HepG2 (cell line): Measurements from ENCODE around the gene CCDC88C. TPM values are rescaled to one million over a fixed set of nuclear protein-coding genes. Genes with fewer than 3 reads are reported as not detected.

Experiments
- ATAC-seq: fragments of 200-7000 bp; cut with Tn5 transposase; 3 replicates; pipeline ENCODE4 v1.9.1; 2020; ENCODE audit warnings: mild to moderate bottlenecking, moderate library complexity
- BruUV-seq: library from RNA; stranded (reverse); fragments of 400-500 nt; replicated peaks from 2 replicates; lab custom pipeline; 2021; lab: Mats Ljungman, UMichigan
- CTCF ChIA-PET: fragments of 300-600 bp; formaldehyde crosslinking; extraction: SDS; loops from one replicate; lab custom pipeline; 2021; ENCODE audit warnings: low total read pairs, inconsistent platforms, low intra/inter-chr PET ratio; lab: Yijun Ruan, JAX
- POLR2A ChIA-PET: fragments of 350-600 bp; sonication (Branson Sonifier 250); formaldehyde crosslinking; loops from one replicate; lab custom pipeline; 2020; ENCODE audit warnings: antibody characterized with exemption, inconsistent platforms; lab: Yijun Ruan, JAX
- DNase-seq: peaks from one replicate; pipeline ENCODE4 v3.0.0-alpha.2; 2015; ENCODE audit warnings: low spot score
- FAIRE-seq: peaks from 3 replicates; lab custom pipeline; 2011; peaks lifted over from hg19 to GRCh38; lab: Jason Lieb, UNC
- H2AFZ ChIP-seq: one replicate; pipeline ENCODE4 v1.6.1; 2011; ENCODE audit warnings: low read length, inconsistent platforms
- H3K27ac ChIP-seq: fragments of 300-600 bp; 3 replicates; pipeline ENCODE4 v1.8.0; 2011; ENCODE audit warnings: mixed run types, mild to moderate bottlenecking, mixed read lengths, low read length, inconsistent platforms; ENCODE audit not compliant: insufficient read depth; ENCODE audit errors: extremely low read length
- H3K27me3 ChIP-seq, 2 experiments: fragments of 200-600 bp in 1 of 2; 2 replicates in 1 of 2; 3 replicates in 1 of 2; pipeline versions ENCODE4 v1.6.0 to v1.8.0; 2011; ENCODE audit warnings: low read length in 2 of 2, mild to moderate bottlenecking in 2 of 2, moderate library complexity in 2 of 2, inconsistent platforms in 1 of 2; ENCODE audit not compliant: insufficient read depth in 2 of 2, control insufficient read depth in 1 of 2
- H3K36me3 ChIP-seq, 2 experiments: fragments of 200-600 bp in 1 of 2; replicated peaks in 1 of 2; 2 replicates in 1 of 2; 3 replicates in 1 of 2; pipeline versions ENCODE4 v1.5.1 to v1.8.0; 2011; ENCODE audit warnings: low read length in 2 of 2, inconsistent platforms in 1 of 2; ENCODE audit not compliant: insufficient read depth in 2 of 2, control insufficient read depth in 1 of 2
- H3K4me1 ChIP-seq: 2 replicates; pipeline ENCODE4 v1.5.1; 2012; ENCODE audit warnings: low read length, inconsistent platforms; ENCODE audit not compliant: insufficient read depth
- H3K4me2 ChIP-seq: 2 replicates; pipeline ENCODE4 v1.6.0; 2011; ENCODE audit warnings: low read depth, low read length, inconsistent platforms
- H3K4me3 ChIP-seq, 3 experiments: fragments of 200-600 bp in 1 of 3; sonication (generic), shearing (Covaris generic) in 1 of 3; replicated peaks in 1 of 3; 2 replicates each; pipeline ENCODE4 v1.5.1; 2011 to 2016; ENCODE audit warnings: low read length in 3 of 3, inconsistent platforms in 2 of 3, low read depth in 2 of 3, mild to moderate bottlenecking in 2 of 3, control low read depth in 1 of 3, mixed read lengths in 1 of 3; ENCODE audit not compliant: insufficient read depth in 1 of 3
- H3K79me2 ChIP-seq: one replicate; pipeline ENCODE4 v1.6.1; 2011; ENCODE audit warnings: low read length, inconsistent platforms; ENCODE audit not compliant: insufficient read depth
- H3K9ac ChIP-seq: 2 replicates; pipeline ENCODE4 v1.6.0; 2011; ENCODE audit warnings: mild to moderate bottlenecking, low read depth, low read length, inconsistent platforms; ENCODE audit not compliant: insufficient read depth
- H3K9me3 ChIP-seq: 2 replicates; pipeline ENCODE4 v1.5.1; 2012; ENCODE audit warnings: mild to moderate bottlenecking, low read length
- H4K20me1 ChIP-seq: 2 replicates; pipeline ENCODE4 v1.6.0; 2011; ENCODE audit warnings: inconsistent platforms, mild to moderate bottlenecking, low read length, moderate library complexity; ENCODE audit not compliant: insufficient read depth
- ARID5B ChIP-seq: IDR thresholded peaks from 2 replicates; pipeline ENCODE4 v1.4.0; 2020; ENCODE audit warnings: mild to moderate bottlenecking, missing genetic modification reagents
- BCL6 ChIP-seq: IDR thresholded peaks from 2 replicates; pipeline ENCODE4 v1.6.1; 2016; ENCODE audit warnings: missing genetic modification reagents, missing compliant biosample characterization
- BCLAF1 ChIP-seq: fragments of 450-650 bp; IDR thresholded peaks from 2 replicates; pipeline ENCODE4 v1.6.1; 2017; ENCODE audit warnings: mild to moderate bottlenecking
- CREM ChIP-seq, 2 experiments: sonication (generic) in 1 of 2; formaldehyde crosslinking in 1 of 2; IDR thresholded peaks; 2 replicates each; pipeline versions ENCODE4 v1.4.0 to v1.6.1; 2016 to 2020; ENCODE audit warnings: antibody characterized with exemption in 1 of 2, mild to moderate bottlenecking in 1 of 2, missing genetic modification reagents in 1 of 2
- IKZF5 ChIP-seq: IDR thresholded peaks from 2 replicates; pipeline ENCODE4 v1.6.1; 2018; ENCODE audit warnings: missing genetic modification reagents, mild to moderate bottlenecking, missing compliant biosample characterization
- KDM1A ChIP-seq: IDR thresholded peaks from 2 replicates; pipeline ENCODE4 v1.6.1; 2016; ENCODE audit warnings: missing compliant biosample characterization
- RXRA ChIP-seq: sonication (generic); formaldehyde crosslinking; IDR thresholded peaks from 2 replicates; pipeline ENCODE4 v1.5.1; 2020; ENCODE audit warnings: missing genetic modification reagents
- RXRB ChIP-seq: IDR thresholded peaks from 2 replicates; pipeline ENCODE4 v1.6.1; 2016; ENCODE audit warnings: borderline replicate concordance, missing genetic modification reagents, missing compliant biosample characterization
- TCF7 ChIP-seq: sonication (generic); IDR thresholded peaks from 2 replicates; pipeline ENCODE4 v1.6.1; 2016; ENCODE audit warnings: antibody characterized with exemption, low read depth
- ZFP91 ChIP-seq: sonication (generic); formaldehyde crosslinking; IDR thresholded peaks from 2 replicates; pipeline ENCODE4 v1.9.0; 2022; ENCODE audit warnings: missing genetic modification reagents, mild to moderate bottlenecking, borderline replicate concordance
- ZSCAN25 ChIP-seq: sonication (generic); formaldehyde crosslinking; IDR thresholded peaks from 2 replicates; pipeline ENCODE4 v1.8.0; 2022; ENCODE audit warnings: mild to moderate bottlenecking, missing genetic modification reagents
- WGBS: methylation state at CpG from one replicate; pipeline ENCODE4 v1.1.6; 2017; ENCODE audit warnings: low lambda C conversion rate; 5-methylcytosine and 5-hydroxymethylcytosine counted together
- in situ Hi-C: cut with HindIII; loops from 2 replicates; pipeline ENCODE4 v1.10.0; 2017; ENCODE audit warnings: low pct_unique_long_range_greater_than_20kb; ENCODE audit not compliant: extremely low pct_ligation_motif_present
- intact Hi-C: fragments of 100-400 bp; cut with micrococcal nuclease; formaldehyde crosslinking; loops from one replicate; pipeline ENCODE4 v1.10.0; 2022; ENCODE audit not compliant: unreplicated experiment
- polyA plus RNA-seq, 8 experiments: library from polyadenylated mRNA; depleted of rRNA in 3 of 8; stranded (reverse) in 7 of 8; unstranded in 1 of 8; fragments of >200 nt; fragmentation: Illumina TruSeq in 4 of 8; extraction: Trizol in 4 of 8; gene quantifications; 2 replicates each; pipeline versions ENCODE4 v1.2.1 to v1.2.3, GENCODE V29; 2011 to 2016; ENCODE audit warnings: low read depth in 4 of 8, missing spikeins in 1 of 8, mixed read lengths in 1 of 8; ENCODE audit not compliant: insufficient read depth in 1 of 8
- total RNA-seq, 5 experiments: library from RNA; depleted of rRNA; stranded (reverse); fragments of >200 nt; fragmentation: Illumina TruSeq; extraction: Trizol; gene quantifications; 2 replicates each; pipeline ENCODE4 v1.2.3, GENCODE V29; 2016; ENCODE audit warnings: low read depth in 1 of 5

Gene CCDC88C
- total and polyA plus RNA-seq, 2 of the 13 experiments (the other 11 are each of a cell fraction or from before 2014, with no cell fraction given), result 3.6 to 11.7 TPM

GRCh38 chr14:91378930-91379578, 38.6 kb downstream of the CCDC88C start:
- H3K4me1 ChIP-seq, result peaks cover 25% of the 10 kb centered on the region
- H3K27me3 ChIP-seq, result no peaks in the 10 kb centered on the region
- H3K36me3 ChIP-seq, result no peaks in the 10 kb centered on the region; a peak in 1 of 5 replicates
- H3K4me3 ChIP-seq, result no peak overlapping the region
- no TSS peak for BruUV-seq
- DNase-seq (peak; percentile 58), FAIRE-seq (peak; percentile 65), ATAC-seq (peak; percentile 78)
- H4K20me1 ChIP-seq, result peaks cover 13% of the 10 kb centered on the region; the same call in 1 of the 2 replicates
- in situ Hi-C loops, result no loop called here
- POLR2A ChIA-PET, result no interaction called here
- CTCF ChIA-PET, result no interaction called here
- no peaks in the 10 kb centered on the region for H3K9me3 ChIP-seq
- H3K79me2 ChIP-seq, result peaks cover 6% of the 10 kb centered on the region
- H3K9ac ChIP-seq, result no peak overlapping the region
- H3K27ac ChIP-seq, result no peak overlapping the region
- no peak overlapping the region for H3K4me2 ChIP-seq
- H2AFZ ChIP-seq, result no peak overlapping the region
- intact Hi-C loops, result no loop called here
- WGBS, result 69% methylated on average over 8 of the region's 11 CpGs
- TF ChIP-seq KDM1A (CRISPR knock-in tag) (no peak), ZFP91 (0 out of 2 replicates have a peak, but pooled peaks have one; percentile 13), IKZF5 (no peak), TCF7 (no peak), RXRA (CRISPR knock-in tag) (peak; percentile 97), CREM (IDR thresholded peaks at IDR 0.05) (0 out of 2 replicates have a peak, but pooled peaks have one; percentile 14), CREM (CRISPR knock-in tag; IDR thresholded peaks at IDR 0.05) (no peak), RXRB (CRISPR knock-in tag) (peak; percentile 75; the same call in 1 of the 2 replicates), BCL6 (CRISPR knock-in tag) (peak; percentile 84), ARID5B (peak; percentile 71), ZSCAN25 (CRISPR knock-in tag) (no peak), BCLAF1 (no peak)
